GM19455 (cell line): ENCODE measurements around the gene JMJD8.

ENCODE experiments used
- ATAC-seq: cut with Tn5 transposase; IDR thresholded peaks from one replicate; pipeline ENCODE4 v1.9.1; 2021; ENCODE audit not compliant: unreplicated experiment

JMJD8 gene

DNA sequence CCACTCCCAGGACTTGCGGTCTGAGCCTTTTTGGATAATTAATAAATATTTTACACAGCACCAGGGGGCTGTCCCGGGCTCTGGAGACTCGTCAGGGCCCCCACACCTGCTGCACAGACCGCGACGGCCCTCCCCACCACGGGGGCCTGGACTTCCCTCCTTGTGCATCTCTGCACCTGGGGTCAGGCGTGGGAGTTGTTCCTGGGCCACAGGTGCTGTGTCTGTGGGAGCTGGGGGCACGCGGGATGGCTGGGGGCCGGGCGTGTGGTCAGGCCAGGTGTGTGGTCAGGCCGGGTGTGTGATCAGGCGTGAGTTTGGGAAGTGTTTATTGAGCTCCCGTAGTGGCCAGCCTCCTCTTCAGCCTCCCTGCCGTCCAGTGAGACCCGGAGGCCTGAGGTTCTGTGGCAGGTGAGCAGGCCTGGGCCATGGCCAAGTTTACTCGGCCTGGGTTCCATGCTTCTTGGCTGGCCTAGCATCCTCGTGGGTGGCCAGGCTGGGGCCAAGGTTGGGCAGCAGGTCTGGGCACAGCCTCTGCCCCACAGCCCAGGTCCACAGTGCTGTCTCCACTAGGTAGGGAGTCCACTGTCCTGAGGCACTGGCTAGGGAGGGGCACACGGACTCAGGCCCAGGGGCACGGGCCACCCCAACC, 5.8 kb downstream of the JMJD8 start:
- ATAC-seq, result no peak

DNA sequence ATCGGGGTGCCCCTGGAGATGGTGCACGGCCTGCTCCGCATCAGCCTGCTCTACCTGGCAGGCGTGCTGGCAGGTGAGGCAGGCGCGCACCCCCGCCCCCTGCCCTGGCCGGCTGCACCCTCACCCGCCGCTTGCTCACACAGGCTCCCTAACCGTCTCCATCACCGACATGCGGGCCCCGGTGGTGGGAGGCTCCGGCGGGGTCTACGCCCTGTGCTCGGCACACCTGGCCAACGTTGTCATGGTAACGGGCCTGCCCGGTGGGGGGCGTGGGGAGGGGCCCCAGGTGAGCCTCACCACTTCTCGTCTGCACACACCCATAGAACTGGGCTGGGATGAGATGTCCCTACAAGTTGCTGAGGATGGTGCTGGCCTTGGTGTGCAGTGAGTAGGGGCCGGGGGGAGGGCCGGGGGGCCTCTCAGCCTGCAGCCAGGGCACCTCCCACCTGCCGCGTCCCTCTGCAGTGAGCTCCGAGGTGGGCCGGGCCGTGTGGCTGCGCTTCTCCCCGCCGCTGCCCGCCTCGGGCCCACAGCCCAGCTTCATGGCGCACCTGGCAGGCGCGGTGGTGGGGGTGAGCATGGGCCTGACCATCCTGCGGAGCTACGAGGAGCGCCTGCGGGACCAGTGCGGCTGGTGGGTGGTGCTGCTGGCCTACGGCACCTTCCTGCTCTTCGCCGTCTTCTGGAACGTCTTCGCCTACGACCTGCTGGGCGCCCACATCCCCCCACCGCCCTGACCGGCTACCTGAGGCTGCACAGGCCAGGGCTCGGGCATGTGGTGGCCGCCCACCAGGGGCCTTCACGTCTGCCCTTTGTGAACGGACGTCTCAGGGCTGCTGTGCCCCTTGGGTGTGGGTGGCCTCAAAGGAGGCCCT, 6.6 kb downstream of the JMJD8 start:
- no peak for ATAC-seq

DNA sequence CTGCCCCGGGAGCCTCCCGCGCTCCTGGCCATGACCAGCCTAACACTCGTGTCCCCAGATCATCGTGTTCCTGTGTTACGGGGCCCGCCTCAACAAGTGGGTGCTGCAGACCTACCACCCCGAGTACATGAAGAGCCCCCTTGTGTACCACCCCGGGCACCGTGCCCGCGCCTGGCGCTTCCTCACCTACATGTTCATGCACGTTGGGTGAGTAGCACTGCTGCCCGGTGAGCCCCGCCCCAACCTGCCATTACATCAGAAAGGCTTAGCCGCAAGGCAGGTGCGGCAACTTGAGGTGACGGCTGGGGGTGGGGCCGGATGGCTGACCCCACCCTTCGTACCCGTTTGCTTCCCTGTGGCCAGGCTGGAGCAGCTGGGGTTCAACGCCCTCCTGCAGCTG, 7.2 kb downstream of the JMJD8 start:
- no peak for ATAC-seq

DNA sequence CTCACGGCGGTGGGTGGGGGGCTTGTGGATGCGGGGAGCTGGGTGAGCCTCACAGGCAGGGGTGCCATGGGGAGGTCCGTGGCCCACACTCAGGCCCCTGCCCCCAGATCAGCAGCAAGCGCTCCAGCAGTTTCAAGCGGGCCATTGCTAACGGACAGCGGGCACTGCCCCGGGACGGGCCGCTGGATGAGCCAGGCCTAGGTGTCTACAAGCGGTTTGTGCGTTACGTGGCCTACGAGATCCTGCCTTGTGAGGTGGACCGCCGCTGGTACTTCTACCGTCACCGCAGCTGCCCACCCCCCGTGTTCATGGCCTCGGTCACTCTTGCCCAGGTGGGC, 7.6 kb downstream of the JMJD8 start:
- ATAC-seq, result no peak

DNA sequence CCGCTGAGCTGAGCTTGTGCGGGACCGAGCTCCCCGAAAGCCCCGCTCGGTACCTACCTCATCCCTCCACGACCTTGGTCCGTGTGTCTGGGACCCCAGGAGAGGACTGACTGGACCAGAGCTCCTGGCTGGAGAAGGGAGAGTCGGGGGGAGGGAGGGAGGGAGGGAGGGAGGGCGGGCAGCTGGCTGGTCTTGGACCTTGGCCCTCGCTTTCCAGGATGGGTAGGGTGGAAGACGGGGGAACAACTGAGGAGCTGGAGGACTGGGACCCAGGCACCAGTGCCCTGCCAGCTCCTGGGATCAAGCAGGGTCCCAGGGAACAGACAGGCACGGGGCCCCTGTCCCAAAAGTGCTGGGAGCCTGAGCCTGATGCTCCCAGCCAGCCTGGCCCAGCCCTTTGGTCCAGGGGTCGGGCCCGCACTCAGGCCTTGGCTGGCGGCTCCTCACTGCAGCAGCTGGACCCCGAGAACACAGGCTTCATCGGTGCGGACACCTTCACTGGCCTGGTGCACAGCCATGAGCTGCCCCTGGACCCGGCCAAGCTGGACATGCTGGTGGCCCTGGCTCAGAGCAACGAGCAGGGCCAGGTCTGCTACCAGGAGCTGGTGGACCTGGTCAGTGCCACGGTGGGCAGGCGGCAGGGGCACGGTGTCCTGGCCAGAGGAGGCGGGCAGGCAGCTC, 8.1 kb downstream of the JMJD8 start:
- no peak for ATAC-seq

DNA sequence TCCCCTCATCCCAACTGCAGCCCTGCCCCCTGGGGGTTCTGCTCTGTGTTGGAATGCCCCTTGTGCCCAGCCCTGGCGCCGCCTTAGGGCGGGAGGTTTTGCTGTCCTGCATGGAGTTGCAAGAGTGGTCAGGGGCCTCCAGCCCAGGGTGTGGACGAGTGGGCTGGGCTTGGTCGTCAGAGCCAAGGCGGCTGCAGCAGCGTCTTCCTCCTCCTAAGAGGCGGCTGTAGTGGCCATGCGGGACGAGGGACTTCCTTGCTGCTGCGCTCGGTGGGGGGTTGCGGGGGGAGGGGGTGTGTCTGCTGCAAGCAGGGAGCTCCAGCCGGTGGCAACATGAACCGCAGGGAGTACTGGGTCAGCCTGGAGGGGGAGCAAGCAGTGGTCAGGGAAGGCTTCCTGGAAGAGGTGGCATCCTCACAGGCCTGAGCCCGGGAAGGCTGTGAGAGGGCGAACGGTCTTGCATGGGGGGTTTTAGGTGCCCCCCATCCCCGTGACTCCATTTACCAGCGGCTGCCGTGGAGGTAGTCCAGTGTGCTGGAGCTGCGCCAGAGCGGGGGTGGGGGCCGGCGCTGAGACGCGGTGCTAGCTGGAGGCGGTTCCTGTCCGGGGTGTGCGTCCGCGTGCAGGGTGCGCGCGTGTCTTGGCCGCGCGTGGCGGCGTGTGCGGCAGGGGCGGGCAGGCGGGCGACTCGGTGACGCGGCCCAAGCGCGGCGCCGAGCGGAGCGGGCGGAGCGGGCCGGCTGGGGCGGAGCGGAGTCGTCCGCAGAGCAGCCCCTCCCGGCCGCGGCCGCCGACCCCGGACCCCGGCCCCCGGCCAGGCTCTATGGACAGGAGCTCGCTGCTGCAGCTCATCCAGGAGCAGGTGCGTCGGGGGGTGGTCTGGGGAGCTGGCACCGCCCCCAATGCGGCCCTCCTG, 8.9 kb downstream of the JMJD8 start, which contains the start of gene RHBDL1:
TSS of gene RHBDL1 (plus strand) at position 704 of the 916 bp plus-strand sequence. CDS start at position 824, 120 bp downstream.
- ATAC-seq, result no peak

DNA sequence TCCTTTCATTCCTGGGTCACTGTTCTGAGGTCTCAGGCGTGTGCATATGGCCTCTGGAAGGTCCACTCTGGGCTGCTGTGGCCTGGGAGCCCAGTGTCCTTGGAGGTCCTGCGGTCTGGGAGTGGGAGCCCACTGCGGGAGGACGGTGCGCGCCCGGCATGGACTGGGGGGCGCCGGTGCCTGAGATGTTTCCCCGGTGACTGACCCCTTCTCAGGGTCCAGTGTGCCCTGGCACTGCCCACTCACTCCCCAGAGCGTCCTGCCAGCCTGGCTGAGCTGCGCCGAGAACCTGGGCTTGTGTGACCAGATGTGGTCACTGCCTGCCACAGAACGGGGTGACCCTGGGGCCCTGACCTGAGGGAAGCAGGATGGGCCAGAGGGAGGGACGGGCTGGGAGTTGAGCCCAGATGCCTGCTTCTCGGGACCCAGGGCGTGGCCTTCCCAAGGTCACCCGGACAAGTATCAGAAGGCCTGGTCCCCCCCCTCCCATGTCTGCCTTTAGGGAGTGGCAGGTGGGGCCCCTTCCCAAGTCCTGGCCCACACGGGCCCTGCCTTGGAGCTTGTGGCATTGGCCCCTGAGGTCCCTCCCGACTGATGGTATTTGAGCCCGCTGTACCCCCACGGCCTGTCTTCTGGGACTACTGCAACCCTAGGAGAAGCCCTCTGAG, 9.8 kb downstream of the JMJD8 start:
- ATAC-seq, result no peak

DNA sequence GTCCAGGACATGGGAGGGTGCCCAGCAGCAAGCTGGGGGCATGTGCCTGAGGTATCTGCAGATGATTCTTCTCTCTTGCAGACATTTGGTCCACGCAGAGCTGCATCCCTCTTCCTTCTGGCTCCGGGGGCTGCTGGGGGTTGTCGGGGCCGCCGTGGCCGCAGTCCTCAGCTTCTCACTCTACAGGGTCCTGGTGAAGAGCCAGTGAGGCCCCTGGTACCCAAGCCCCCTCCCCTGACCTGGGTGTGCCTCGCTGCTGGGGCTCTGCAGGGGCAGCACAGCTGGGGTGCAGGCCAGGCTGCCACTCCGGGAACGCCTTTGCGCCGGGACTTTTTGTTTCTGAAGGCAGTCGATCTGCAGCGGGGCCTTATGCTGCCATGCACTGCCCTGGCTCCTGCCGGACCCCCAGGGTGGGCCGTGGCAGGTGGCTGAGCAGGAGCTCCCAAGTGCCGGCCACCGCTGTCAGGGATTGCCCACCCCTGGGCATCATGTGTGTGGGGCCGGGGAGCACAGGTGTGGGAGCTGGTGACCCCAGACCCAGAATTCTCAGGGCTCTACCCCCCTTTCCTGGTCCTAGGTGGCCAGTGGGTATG, 10.6 kb downstream of the JMJD8 start:
- no peak for ATAC-seq

DNA sequence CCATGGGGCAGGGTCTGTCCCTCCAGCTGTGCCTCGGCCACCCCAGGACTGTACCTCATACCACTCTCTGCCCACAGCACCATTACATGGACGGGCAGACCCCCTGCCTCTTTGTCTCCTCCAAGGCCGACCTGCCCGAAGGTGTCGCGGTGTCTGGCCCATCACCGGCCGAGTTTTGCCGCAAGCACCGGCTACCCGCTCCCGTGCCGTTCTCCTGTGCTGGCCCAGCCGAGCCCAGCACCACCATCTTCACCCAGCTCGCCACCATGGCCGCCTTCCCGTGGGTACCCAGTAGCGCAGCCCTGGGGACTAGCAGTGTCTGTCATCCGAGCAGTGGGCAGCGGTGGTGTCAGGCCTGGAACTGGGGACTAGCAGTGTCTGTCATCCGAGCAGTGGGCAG, 11.3 kb downstream of the JMJD8 start:
- no peak for ATAC-seq

DNA sequence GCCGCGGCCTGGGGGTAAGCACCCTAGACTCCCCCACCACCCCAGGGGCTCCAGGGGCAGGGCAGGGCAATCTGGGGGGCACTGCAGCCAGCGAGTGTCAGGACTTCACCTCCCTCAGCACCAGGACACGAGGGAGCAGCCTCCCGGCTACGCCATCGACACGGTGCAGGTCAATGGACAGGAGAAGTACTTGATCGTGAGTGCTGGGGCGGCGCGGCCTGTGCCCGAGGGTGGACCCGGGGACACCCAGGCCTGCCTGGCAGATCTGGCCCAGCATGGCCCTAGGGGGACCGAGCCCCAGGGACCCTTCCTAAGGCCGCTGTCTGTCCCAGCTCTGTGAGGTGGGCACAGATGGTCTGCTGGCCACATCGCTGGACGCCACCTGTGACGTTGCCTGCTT, 11.8 kb downstream of the JMJD8 start:
- ATAC-seq, result no peak

DNA sequence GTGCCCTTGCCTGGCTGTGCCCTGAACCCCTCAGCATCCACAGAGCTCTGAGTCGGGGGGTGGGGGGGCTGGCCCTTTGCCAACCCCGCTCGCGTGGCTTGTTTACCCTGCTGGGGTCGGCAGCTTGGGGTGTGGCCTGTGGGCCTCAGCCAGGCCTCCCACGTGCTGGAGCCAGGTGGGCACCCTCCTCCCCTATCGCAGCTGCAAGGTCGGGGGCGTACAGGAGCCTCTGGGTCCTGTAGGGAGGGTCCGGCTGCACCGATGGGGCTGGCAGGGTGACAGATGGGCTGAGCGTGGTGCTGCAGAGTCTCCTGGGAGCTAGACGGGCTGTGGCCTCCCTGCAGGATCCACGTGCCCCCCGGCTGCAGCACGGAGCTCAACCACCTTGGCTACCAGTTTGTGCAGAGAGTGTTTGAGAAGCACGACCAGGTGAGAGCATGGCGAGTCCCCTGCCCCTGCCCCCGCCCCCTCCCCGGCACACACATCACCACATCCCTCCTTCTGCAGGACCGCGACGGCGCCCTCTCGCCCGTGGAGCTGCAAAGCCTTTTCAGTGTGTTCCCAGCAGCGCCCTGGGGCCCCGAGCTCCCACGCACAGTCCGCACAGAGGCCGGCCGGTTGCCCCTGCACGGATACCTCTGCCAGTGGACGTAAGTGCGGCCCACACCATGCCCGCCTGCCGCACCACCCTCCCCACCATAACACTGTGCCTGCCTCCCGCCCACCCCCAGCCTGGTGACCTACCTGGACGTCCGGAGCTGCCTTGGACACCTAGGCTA, 12.6 kb downstream of the JMJD8 start:
- no peak for ATAC-seq

DNA sequence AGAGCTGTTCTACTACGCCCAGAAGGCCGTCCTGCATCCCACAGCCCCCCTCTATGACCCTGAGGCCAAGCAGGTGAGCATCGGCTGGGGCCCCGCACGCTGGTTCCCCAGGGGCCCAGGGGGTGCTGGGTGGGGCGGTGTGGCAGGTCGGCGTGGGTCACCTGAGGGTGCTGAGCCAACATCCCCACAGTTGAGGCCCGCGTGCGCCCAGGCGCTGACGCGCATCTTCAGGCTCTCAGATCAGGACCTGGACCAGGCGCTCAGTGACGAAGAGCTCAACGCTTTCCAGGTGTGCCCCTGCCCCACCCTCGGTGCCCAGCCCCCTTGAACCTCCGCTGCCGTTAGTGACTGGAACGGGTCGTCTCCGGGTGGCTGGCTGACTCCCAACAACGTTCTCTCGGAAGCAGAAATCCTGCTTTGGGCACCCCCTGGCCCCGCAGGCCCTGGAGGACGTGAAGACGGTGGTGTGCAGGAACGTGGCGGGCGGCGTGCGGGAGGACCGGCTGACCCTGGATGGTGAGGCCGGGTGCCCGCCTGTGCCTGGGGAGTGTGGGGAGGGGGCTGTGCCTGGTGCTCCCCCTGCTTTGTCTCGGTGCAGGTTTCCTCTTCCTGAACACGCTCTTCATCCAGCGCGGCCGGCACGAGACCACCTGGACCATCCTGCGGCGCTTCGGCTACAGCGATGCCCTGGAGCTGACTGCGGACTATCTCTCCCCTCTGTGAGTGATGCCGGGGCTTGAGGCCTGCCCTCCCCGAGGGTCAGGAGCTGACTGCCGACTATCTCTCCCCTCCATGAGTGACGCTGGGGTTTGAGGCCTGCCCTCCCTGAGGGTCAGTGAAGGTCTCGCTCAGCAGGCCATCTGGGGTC, 13.4 kb downstream of the JMJD8 start:
- no peak for ATAC-seq

DNA sequence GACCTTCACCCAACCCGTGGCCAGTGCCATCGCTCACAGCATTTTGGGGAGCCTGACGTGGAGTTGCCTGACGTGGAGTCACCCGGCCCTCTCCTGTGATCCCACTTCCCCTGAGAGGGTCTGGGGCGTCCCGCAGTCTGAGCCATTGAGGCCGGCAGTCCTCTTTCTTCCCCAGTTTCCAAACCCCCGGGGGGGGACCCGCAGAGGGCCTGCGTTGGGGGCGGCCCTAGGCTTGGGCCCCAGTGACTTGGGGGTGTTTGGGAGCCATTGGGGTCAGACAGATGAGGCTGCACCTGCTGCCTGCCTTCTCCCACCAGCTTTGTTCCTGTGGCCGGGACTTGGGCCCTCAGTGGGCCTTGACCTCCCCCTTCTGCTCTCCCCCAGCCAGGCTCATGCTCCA, 14.5 kb downstream of the JMJD8 start:
- no peak for ATAC-seq

DNA sequence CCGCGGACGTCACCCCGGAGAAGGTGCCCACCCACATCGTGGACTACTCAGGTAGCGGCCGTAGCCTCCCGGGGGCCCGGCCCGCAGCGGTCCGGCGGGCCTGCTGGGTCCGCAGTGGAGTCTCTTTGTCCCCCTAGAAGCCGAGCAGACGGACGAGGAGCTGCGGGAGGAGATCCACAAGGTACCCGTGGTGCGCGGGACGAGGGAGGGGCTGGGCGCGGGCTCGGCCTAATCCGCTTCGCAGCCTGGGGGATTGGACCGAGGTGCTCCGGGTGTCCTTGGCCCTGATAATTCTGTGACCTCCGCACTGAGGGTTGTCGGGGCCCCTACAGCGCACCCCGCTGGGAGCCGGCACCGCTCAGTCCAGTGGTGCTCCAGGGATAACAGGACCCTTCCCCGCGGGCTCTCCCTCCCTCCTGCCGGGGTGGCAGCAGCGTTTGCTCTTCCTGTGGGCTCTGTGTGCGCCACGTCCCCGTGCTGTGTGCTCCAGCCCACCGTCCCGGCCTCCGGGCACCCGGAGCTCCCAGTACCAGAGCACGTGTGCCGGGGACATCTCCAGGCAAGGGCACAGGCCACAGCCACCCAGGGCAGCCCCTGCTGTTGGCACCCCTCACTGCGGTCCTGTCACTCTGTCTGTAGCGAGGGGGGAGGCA, 15.5 kb downstream of the JMJD8 start:
- ATAC-seq, result no peak

DNA sequence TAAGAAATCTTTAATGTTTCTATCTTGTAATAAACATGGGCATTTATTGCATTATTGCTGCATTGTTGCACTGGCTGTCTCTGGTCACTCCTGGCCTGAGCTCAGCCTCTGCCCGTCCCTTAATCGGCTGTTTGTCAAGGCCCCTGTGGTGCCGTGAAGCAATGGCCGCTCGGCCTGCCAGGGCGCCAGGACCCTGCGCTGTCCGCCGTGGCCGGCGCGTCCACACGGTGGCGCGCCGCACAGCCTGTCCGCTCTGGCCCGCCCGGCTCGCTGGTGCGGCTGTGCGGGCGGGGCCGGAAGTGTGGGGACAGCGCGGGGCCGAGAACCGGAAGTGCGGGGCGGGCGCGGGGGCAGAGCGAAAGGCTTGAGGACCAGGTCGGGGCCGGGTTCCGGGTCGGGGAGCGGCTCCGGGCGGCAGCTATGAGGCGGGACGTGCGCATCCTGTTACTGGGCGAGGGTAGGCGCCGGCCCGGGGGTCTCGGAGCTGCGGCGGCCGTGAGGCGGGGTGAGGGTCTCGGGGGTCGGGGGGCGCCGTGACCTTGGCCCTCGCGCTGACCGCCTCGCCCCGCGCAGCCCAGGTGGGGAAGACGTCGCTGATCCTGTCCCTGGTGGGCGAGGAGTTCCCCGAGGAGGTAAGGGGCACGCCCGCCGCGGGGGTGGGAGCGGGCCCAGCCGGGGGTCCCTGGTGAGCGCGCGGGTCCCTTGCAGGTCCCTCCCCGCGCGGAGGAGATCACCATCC, 16.2 kb downstream of the JMJD8 start, which contains the start of gene RHOT2:
TSS of gene RHOT2 (plus strand) at position 353 of the 739 bp plus-strand sequence. CDS start at position 421, 68 bp downstream.
- ATAC-seq, result peak; percentile 66

DNA sequence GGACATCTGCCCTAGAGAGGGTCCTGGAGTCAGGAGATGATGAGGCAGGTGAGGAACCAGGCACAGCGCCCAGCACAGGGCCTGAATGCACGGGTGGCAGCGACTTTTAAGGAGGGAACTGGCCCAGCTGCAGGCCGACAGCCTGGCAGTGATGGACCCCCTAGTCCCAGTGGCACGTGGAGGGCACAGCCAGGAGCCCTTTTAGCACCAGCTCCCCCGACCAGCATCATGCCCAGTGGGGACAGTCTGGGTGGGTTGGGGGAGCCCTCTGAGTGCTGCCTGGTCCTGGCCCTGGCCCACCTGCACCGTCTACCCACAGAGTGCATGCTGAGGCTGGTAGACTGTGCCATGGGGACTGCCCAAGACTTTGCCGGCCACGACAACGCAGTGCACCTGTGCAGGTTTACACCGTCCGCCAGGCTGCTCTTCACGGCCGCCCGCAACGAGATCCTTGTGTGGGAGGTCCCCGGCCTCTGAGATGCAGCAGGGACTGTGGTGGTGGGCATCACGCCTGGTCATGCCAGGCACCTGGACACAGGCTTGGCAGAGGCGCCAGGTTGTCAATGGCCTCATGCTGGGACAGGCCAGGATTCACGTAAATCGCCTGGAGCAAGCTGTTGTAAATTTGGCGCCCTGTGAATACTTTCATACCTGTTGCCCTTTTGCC, 16.9 kb downstream of the JMJD8 start:
- ATAC-seq, result no peak
